H1 (cell line): ENCODE measurements around the gene TTLL7.

Source experiments
- CTCF ChIP-seq, 3 experiments: IDR thresholded peaks; 1 replicate in 2 of 3; 2 replicates in 1 of 3; pipeline versions ENCODE4 v1.5.1 to v1.6.1; 2011; ENCODE audit warnings: low read length in 3 of 3, mild to moderate bottlenecking in 3 of 3, inconsistent platforms in 2 of 3, low read depth in 1 of 3, moderate library complexity in 1 of 3; ENCODE audit not compliant: insufficient read depth in 1 of 3; ENCODE audit errors: control extremely low read depth in 1 of 3
- EP300 ChIP-seq, 2 experiments: IDR thresholded peaks; 1 replicate in 1 of 2; 2 replicates in 1 of 2; pipeline ENCODE4 v1.6.1; 2011 to 2012; ENCODE audit warnings: low read depth in 2 of 2, low read length in 2 of 2, mild to moderate bottlenecking in 2 of 2, borderline replicate concordance in 1 of 2, inconsistent platforms in 1 of 2, moderate library complexity in 1 of 2
- EZH2 ChIP-seq: fragments of 200-600 bp; sonication (generic); IDR thresholded peaks from 2 replicates; pipeline ENCODE4 v1.7.1; 2012; ENCODE audit warnings: low read depth, mild to moderate bottlenecking, moderate library complexity, low read length, inconsistent platforms; ENCODE audit not compliant: severe bottlenecking
- KDM5A ChIP-seq: fragments of 200-600 bp; IDR thresholded peaks from 2 replicates; pipeline ENCODE4 v1.7.1; 2012; ENCODE audit warnings: mild to moderate bottlenecking, low read length, inconsistent platforms, mixed read lengths
- PHF8 ChIP-seq: fragments of 200-600 bp; sonication (generic); conservative IDR thresholded peaks from 2 replicates; pipeline ENCODE4 v1.7.1; 2012; ENCODE audit warnings: low read depth, mild to moderate bottlenecking, inconsistent platforms, low read length, moderate library complexity
- POLR2A ChIP-seq, 2 experiments: IDR thresholded peaks; 1 replicate in 1 of 2; 2 replicates in 1 of 2; pipeline ENCODE4 v1.6.1; 2011; ENCODE audit warnings: low read depth in 2 of 2, low read length in 2 of 2, mild to moderate bottlenecking in 2 of 2; ENCODE audit errors: control extremely low read depth in 1 of 2
- POLR2AphosphoS5 ChIP-seq: IDR thresholded peaks from 2 replicates; pipeline ENCODE4 v1.6.1; 2011; ENCODE audit warnings: low read depth, low read length
- SIN3A ChIP-seq, 2 experiments: IDR thresholded peaks in 1 of 2; conservative IDR thresholded peaks in 1 of 2; 2 replicates each; pipeline ENCODE4 v1.6.1; 2011 to 2012; ENCODE audit warnings: low read length in 2 of 2, improper control_type of control experiment in 1 of 2, low read depth in 1 of 2, mild to moderate bottlenecking in 1 of 2
- TAF1 ChIP-seq: IDR thresholded peaks from 2 replicates; pipeline ENCODE4 v1.6.1; 2011; ENCODE audit warnings: mild to moderate bottlenecking, low read depth, low read length
- TAF7 ChIP-seq: optimal IDR thresholded peaks from 2 replicates; pipeline ENCODE3; 2011; ENCODE audit warnings: low read depth, mild to moderate bottlenecking, inconsistent platforms, low read length, moderate library complexity, borderline replicate concordance
- TBP ChIP-seq: IDR thresholded peaks from 2 replicates; pipeline ENCODE4 v1.6.1; 2011; ENCODE audit warnings: low read depth, low read length, improper control_type of control experiment
- ZNF274 ChIP-seq: IDR thresholded peaks from 2 replicates; pipeline ENCODE4 v1.7.0; 2012; ENCODE audit warnings: low read length, borderline replicate concordance; ENCODE audit errors: extremely low read depth

- no peak for TF ChIP-seq CTCF (IDR thresholded peaks at IDR 0.05; ENCODE audit: control extremely low read depth in 1 of 3, insufficient read depth in 1 of 3, low read depth in 1 of 3, low read length in 3 of 3)
- TF ChIP-seq TBP: no peak
- no peak for TF ChIP-seq TAF7
- TF ChIP-seq TAF1: no peak
- TF ChIP-seq KDM5A: no peak
- no peak for TF ChIP-seq SIN3A (conservative IDR thresholded peaks at IDR 0.05 in 1 of 2, IDR thresholded peaks at IDR 0.05 in 1 of 2; ENCODE audit: low read depth in 1 of 2, low read length in 2 of 2)
- TF ChIP-seq POLR2A (IDR thresholded peaks at IDR 0.05; ENCODE audit: control extremely low read depth in 1 of 2, low read depth in 2 of 2, low read length in 2 of 2): no peak
- no peak for TF ChIP-seq EP300 (IDR thresholded peaks at IDR 0.05; ENCODE audit: borderline replicate concordance in 1 of 2, low read depth in 2 of 2, low read length in 2 of 2)
- TF ChIP-seq PHF8: no peak
- no peak for TF ChIP-seq POLR2AphosphoS5
- TF ChIP-seq EZH2: no peak
- TF ChIP-seq ZNF274: no peak
Observed at GRCh38 chr1:83845437-83846071, 153.4 kb downstream of the TTLL7 start.
